Measurements from ENCODE around the gene PLCL1.

Gene PLCL1

DNA sequence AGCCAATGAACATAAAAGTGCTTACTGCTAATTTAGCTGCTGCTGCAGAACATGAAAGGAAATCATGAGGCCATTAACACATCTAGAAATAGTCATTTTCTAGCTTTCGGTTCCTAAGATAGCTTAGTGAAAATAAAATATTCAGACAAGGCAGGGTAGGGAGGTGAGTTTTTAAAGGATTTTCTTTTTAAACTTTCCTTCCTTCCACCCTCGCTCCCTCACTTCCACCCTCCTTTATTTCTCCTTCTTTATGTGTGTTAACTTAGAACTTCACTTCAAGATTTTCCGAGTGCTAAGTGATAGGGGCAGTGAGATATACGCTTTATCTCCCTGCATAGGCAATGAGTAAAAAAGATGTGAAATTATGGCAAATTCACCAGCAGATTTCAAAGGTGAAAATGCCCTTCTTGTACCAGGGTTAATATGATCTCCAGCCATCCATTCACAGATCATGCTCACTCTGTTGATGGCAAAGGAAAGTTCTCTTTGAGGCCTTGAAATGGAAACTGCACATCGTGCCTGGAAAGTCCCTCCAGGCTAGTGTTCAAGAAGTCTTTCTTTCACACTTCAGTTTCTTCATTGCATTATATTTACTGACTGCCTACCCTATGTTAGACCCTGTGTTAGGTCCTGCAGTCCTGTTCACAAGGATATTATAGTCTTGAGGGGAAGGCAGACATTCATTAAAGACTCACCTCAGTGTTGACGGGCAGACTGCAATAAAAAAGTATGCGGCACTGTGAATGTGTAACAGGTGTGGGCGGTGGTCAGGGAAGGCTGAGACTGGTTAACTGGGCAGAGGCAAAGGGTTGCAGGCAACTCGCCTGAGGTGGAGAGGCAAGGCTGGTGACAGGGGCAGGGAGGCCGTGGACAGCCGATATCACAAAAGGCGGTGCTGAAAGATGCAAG lies 200.8 kb downstream of the PLCL1 start:
- Histone ChIP-seq H3K4me2 (peak overlapping the region; percentile 78), H3K4me3 (IDR thresholded peaks at IDR 0.05; ENCODE audit: insufficient read depth, low read depth, low read length) (peak overlapping the region; percentile 72), H4K20me1 (ENCODE audit: insufficient read depth) (no peaks in the 10 kb centered on the region), H3K27me3 (ENCODE audit: insufficient read depth, low read depth) (no peaks in the 10 kb centered on the region), H3K36me3 (ENCODE audit: insufficient read depth) (no peaks in the 10 kb centered on the region), H2AFZ (ENCODE audit: low read depth) (peak overlapping the region; percentile 62), H3K79me2 (ENCODE audit: insufficient read depth, low read depth) (no peaks in the 10 kb centered on the region), H3K4me1 (ENCODE audit: low read depth, poor library complexity, severe bottlenecking) (peaks cover 63% of the 10 kb centered on the region), H3K27ac (peak overlapping the region; percentile 98), H3K9ac (peak overlapping the region; percentile 90)
- TF ChIP-seq, protein P1, sequence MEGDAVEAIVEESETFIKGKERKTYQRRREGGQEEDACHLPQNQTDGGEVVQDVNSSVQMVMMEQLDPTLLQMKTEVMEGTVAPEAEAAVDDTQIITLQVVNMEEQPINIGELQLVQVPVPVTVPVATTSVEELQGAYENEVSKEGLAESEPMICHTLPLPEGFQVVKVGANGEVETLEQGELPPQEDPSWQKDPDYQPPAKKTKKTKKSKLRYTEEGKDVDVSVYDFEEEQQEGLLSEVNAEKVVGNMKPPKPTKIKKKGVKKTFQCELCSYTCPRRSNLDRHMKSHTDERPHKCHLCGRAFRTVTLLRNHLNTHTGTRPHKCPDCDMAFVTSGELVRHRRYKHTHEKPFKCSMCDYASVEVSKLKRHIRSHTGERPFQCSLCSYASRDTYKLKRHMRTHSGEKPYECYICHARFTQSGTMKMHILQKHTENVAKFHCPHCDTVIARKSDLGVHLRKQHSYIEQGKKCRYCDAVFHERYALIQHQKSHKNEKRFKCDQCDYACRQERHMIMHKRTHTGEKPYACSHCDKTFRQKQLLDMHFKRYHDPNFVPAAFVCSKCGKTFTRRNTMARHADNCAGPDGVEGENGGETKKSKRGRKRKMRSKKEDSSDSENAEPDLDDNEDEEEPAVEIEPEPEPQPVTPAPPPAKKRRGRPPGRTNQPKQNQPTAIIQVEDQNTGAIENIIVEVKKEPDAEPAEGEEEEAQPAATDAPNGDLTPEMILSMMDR (conservative IDR thresholded peaks at IDR 0.05; ENCODE audit: low read depth, low read length) = no peak

DNA sequence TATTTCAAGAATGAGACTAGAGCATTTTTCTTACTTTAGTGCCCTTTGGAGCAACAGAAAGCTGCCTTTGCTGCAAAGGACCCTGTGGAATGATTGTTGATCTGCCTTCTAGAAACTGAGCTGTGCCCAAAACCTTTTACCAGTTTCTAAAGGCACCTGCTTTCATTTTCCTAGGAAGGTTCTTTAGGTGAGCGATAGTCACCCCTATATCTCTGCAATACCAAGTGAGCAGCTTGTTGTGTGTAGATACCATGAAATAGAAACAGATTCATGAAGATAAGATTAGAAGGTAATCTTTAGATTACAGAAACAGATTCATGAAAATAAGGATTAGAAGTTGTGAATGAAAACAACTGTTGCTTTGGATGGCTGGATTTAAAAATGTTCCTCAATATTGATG lies 202.3 kb downstream of the PLCL1 start:
- no peak overlapping the region for H3K4me3 ChIP-seq (IDR thresholded peaks at IDR 0.05; ENCODE audit: insufficient read depth, low read depth, low read length)
- TF ChIP-seq, protein P1 (conservative IDR thresholded peaks at IDR 0.05; ENCODE audit: low read depth, low read length) = no peak
- peak overlapping the region; percentile 78 for H3K4me2 ChIP-seq
- peak overlapping the region; percentile 62 for H2AFZ ChIP-seq (ENCODE audit: low read depth)
- peak overlapping the region; percentile 98 for H3K27ac ChIP-seq
- H3K9ac ChIP-seq = peak overlapping the region; percentile 90; the same call in 1 of the 2 replicates
- H3K79me2 ChIP-seq (ENCODE audit: insufficient read depth, low read depth) = no peaks in the 10 kb centered on the region
- no peaks in the 10 kb centered on the region for H3K27me3 ChIP-seq (ENCODE audit: insufficient read depth, low read depth)
- H4K20me1 ChIP-seq (ENCODE audit: insufficient read depth) = no peaks in the 10 kb centered on the region
- peaks cover 63% of the 10 kb centered on the region for H3K4me1 ChIP-seq (ENCODE audit: low read depth, poor library complexity, severe bottlenecking)
- no peaks in the 10 kb centered on the region for H3K36me3 ChIP-seq (ENCODE audit: insufficient read depth)

DNA sequence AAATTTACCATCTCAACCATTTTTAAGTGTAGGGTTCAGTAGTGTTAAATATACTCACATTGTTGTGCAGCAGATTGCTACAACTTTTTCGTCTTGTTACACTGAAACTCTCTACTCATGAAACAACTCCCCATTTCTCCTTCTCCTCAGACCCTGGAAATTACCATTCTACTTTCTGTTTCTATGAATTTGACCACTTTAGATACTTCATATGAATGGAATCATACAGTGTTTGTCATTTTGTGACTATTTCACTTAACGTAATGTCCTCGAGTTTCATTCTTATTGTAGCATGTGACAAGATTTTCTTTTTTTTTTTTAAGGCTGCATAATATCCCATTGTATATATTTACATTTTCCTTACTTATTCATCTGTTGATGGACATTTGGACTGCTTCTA lies 203.8 kb downstream of the PLCL1 start:
- peak overlapping the region; percentile 98; the same call in 1 of the 2 replicates for H3K27ac ChIP-seq
- H3K79me2 ChIP-seq (ENCODE audit: insufficient read depth, low read depth) = no peaks in the 10 kb centered on the region
- H3K4me1 ChIP-seq (ENCODE audit: low read depth, poor library complexity, severe bottlenecking) = peaks cover 56% of the 10 kb centered on the region
- no peak overlapping the region for H2AFZ ChIP-seq (ENCODE audit: low read depth)
- H3K9ac ChIP-seq = no peak overlapping the region
- TF ChIP-seq, protein P1 (conservative IDR thresholded peaks at IDR 0.05; ENCODE audit: low read depth, low read length) = no peak
- no peaks in the 10 kb centered on the region for H4K20me1 ChIP-seq (ENCODE audit: insufficient read depth)
- no peak overlapping the region for H3K4me3 ChIP-seq (IDR thresholded peaks at IDR 0.05; ENCODE audit: insufficient read depth, low read depth, low read length)
- H3K27me3 ChIP-seq (ENCODE audit: insufficient read depth, low read depth) = no peaks in the 10 kb centered on the region
- H3K36me3 ChIP-seq (ENCODE audit: insufficient read depth) = no peaks in the 10 kb centered on the region
- peak overlapping the region; percentile 78; the same call in 1 of the 2 replicates for H3K4me2 ChIP-seq

DNA sequence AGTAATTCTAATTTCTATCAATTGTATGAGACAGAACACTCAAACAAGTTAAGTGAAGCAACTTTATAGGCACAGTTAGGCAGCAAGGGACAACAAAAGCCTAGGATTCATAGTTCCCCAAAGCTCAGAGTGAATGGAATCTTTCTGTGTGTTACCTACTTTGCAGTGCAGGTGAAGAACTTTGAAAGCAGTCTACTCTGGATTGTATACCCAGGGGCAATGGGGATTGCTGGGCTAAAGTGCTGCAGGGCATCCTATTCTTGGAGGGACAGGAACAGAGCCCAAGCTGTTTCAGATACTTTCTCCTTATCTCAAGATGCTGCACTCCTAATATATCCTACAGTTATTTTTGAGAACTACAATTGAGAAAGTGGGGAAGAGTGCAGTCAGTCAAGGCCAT lies 207.6 kb downstream of the PLCL1 start:
- no peaks in the 10 kb centered on the region for H3K36me3 ChIP-seq (ENCODE audit: insufficient read depth)
- H2AFZ ChIP-seq (ENCODE audit: low read depth) = no peak overlapping the region
- H3K9ac ChIP-seq = no peak overlapping the region
- H3K4me2 ChIP-seq = no peak overlapping the region
- no peaks in the 10 kb centered on the region for H3K27me3 ChIP-seq (ENCODE audit: insufficient read depth, low read depth)
- H3K27ac ChIP-seq = no peak overlapping the region
- H4K20me1 ChIP-seq (ENCODE audit: insufficient read depth) = no peaks in the 10 kb centered on the region
- no peak overlapping the region for H3K4me3 ChIP-seq (IDR thresholded peaks at IDR 0.05; ENCODE audit: insufficient read depth, low read depth, low read length)
- TF ChIP-seq, protein P1 (conservative IDR thresholded peaks at IDR 0.05; ENCODE audit: low read depth, low read length) = no peak
- H3K4me1 ChIP-seq (ENCODE audit: low read depth, poor library complexity, severe bottlenecking) = peaks cover 25% of the 10 kb centered on the region
- H3K79me2 ChIP-seq (ENCODE audit: insufficient read depth, low read depth) = no peaks in the 10 kb centered on the region

Measured in KMS-11 (cell line).